Measurements from ENCODE around the gene ZNF426.
"Not testable (repeated sequence)": the region's sequence is repeated elsewhere in the genome, so short reads cannot be mapped to it uniquely, and the experiment has no call there.

DNA sequence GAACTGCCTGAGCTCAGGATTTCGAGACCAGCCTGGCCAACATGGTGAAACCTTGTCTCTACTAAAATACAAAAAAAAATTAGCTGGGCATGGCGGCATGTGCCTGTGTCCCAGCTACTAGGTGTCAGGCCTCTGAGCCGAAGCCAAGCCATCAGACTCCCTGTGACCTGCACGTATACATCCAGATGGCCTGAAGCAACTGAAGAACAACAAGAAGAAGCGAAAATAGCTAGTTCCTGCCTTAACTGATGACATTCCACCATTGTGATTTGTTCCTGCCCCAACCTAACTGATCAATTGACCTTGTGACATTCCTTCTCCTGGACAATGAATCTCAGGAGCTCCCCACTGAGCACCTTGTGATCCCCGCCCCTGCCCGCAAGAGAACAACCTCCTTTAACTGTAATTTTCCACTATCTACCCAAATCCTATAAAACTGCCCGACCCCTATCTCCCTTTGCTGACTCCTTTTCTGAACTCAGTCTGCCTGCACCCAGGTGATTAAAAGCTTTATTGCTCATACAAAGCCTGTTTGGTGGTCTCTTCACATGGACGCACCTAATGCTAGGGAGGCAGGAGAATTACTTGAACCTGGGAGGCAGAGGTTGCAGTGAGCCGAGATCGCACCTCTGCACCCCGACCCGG lies 43.8 kb upstream of the ZNF426 start:
- TF ChIP-seq, protein P1, sequence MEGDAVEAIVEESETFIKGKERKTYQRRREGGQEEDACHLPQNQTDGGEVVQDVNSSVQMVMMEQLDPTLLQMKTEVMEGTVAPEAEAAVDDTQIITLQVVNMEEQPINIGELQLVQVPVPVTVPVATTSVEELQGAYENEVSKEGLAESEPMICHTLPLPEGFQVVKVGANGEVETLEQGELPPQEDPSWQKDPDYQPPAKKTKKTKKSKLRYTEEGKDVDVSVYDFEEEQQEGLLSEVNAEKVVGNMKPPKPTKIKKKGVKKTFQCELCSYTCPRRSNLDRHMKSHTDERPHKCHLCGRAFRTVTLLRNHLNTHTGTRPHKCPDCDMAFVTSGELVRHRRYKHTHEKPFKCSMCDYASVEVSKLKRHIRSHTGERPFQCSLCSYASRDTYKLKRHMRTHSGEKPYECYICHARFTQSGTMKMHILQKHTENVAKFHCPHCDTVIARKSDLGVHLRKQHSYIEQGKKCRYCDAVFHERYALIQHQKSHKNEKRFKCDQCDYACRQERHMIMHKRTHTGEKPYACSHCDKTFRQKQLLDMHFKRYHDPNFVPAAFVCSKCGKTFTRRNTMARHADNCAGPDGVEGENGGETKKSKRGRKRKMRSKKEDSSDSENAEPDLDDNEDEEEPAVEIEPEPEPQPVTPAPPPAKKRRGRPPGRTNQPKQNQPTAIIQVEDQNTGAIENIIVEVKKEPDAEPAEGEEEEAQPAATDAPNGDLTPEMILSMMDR (IDR thresholded peaks at IDR 0.05) = not testable (repeated sequence)
- not testable (repeated sequence) for TF ChIP-seq POLR2A (IDR thresholded peaks at IDR 0.05)

Measured in body of pancreas (tissue), 4 donors.